ENCODE results near the gene GK. TPM values are rescaled to one million over a fixed set of nuclear protein-coding genes. Genes with fewer than 3 reads are reported as not detected.

GK gene
- total RNA-seq, 3 donors from 2014 or later (not counting 1 experiment from before 2014, with no cell fraction given): 5.1 to 10.2 (median 7.6) TPM

- H3K4me1 Mint-ChIP-seq: no peaks in the 10 kb centered on the region
- TF ChIP-seq, protein P1, sequence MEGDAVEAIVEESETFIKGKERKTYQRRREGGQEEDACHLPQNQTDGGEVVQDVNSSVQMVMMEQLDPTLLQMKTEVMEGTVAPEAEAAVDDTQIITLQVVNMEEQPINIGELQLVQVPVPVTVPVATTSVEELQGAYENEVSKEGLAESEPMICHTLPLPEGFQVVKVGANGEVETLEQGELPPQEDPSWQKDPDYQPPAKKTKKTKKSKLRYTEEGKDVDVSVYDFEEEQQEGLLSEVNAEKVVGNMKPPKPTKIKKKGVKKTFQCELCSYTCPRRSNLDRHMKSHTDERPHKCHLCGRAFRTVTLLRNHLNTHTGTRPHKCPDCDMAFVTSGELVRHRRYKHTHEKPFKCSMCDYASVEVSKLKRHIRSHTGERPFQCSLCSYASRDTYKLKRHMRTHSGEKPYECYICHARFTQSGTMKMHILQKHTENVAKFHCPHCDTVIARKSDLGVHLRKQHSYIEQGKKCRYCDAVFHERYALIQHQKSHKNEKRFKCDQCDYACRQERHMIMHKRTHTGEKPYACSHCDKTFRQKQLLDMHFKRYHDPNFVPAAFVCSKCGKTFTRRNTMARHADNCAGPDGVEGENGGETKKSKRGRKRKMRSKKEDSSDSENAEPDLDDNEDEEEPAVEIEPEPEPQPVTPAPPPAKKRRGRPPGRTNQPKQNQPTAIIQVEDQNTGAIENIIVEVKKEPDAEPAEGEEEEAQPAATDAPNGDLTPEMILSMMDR (IDR thresholded peaks at IDR 0.05): no peak
- no peaks in the 10 kb centered on the region for H3K36me3 Mint-ChIP-seq
- no peaks in the 10 kb centered on the region for H3K9me3 Mint-ChIP-seq
- H3K4me3 Mint-ChIP-seq: no peak overlapping the region
- Histone ChIP-seq H3K4me3 (ENCODE audit: low read length) (no peak overlapping the region), H3K27ac (ENCODE audit: low read length) (no peak overlapping the region), H3K36me3 (ENCODE audit: control insufficient read depth, insufficient read depth, low read length) (no peaks in the 10 kb centered on the region), H3K9me3 (ENCODE audit: control insufficient read depth, insufficient read depth, low read length) (no peaks in the 10 kb centered on the region), H3K4me1 (ENCODE audit: control insufficient read depth, insufficient read depth, low read length) (no peaks in the 10 kb centered on the region), H3K27me3 (ENCODE audit: control insufficient read depth, insufficient read depth, low read length) (no peaks in the 10 kb centered on the region)
- no peak overlapping the region for H3K27ac Mint-ChIP-seq
- DNase-seq (no peak), ATAC-seq (no peak)
- 79% methylated on average over 2 of the region's 4 CpGs for WGBS (ENCODE audit: insufficient coverage)
- intact Hi-C loops (cut with micrococcal nuclease): no loop called here
- no peaks in the 10 kb centered on the region for H3K27me3 Mint-ChIP-seq (ENCODE audit: low read depth in 2 of 2)
These were observed 20.0 kb downstream of the GK start for GRCh38 chrX:30673127-30673796.

DNA sequence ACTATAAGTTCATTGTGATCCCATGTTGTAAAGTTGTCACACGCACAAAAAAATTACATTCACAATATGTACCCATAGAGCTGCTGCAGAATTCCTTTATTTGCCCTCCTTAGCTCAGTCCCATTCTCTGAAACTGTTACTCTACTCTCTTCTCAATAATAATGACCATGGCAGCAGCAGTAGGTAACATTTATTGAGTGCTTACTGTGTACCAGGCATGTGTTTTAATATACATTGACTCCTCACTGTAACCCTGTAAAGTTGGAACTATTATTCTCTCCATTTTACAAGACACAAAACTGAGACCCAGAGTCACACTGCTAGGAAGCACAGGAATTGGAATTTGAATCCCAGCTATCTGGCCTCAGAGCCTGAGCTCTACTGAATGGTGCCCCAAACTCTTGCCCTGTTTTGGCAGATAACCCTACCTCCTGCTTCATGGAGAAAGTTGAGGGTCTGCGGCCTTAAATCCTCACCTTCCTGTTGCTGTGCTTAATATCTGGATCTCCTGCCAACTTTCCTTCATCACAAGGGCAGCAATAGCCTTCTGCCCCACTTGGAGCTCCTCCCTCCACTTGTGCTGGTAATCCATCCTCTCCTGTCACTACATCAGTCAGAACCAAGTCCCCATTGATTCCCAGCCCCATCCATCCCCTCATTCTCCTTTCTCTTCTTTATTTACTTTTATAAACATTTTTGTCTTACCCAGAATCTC lies 20.8 kb downstream of the GK start:
- no peaks in the 10 kb centered on the region for H3K27me3 Mint-ChIP-seq (ENCODE audit: low read depth in 2 of 2)
- Histone ChIP-seq H3K27me3 (ENCODE audit: control insufficient read depth, insufficient read depth, low read length) (no peaks in the 10 kb centered on the region), H3K4me3 (ENCODE audit: low read length) (no peak overlapping the region), H3K4me1 (ENCODE audit: control insufficient read depth, insufficient read depth, low read length) (no peaks in the 10 kb centered on the region), H3K27ac (ENCODE audit: low read length) (no peak overlapping the region), H3K36me3 (ENCODE audit: control insufficient read depth, insufficient read depth, low read length) (no peaks in the 10 kb centered on the region), H3K9me3 (ENCODE audit: control insufficient read depth, insufficient read depth, low read length) (no peaks in the 10 kb centered on the region)
- no peaks in the 10 kb centered on the region for H3K9me3 Mint-ChIP-seq
- no peak overlapping the region for H3K27ac Mint-ChIP-seq
- no peak for ATAC-seq
- no peak overlapping the region for H3K4me3 Mint-ChIP-seq
- no peaks in the 10 kb centered on the region for H3K36me3 Mint-ChIP-seq
- intact Hi-C loops (cut with micrococcal nuclease): no loop called here
- TF ChIP-seq, protein P1 (IDR thresholded peaks at IDR 0.05): no peak
- no peaks in the 10 kb centered on the region for H3K4me1 Mint-ChIP-seq
- 100% methylated on average over 1 of the region's 2 CpGs for WGBS (ENCODE audit: insufficient coverage)
- no peak for DNase-seq

DNA sequence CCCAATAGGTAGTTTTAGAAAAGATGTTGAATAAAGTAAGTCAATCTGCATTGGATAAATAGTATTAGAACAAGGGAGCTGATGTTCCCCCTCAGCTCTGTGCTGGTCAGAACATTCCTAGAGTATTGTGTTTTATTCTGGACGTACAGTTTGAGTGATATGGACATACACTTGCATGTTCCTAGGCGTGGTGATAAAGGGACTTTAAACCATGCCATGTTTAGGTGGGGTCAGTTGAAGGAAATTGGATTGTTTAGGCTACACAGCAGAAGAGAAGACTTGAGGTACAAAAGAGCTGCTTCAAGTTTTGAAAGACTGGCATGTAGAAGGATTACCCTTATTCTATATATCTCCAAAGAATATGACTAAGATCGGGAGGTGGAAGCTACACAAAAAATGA lies 21.6 kb downstream of the GK start:
- H3K27me3 ChIP-seq (ENCODE audit: control insufficient read depth, insufficient read depth, low read length): no peaks in the 10 kb centered on the region
- Mint-ChIP-seq H3K4me1 (no peaks in the 10 kb centered on the region), H3K27ac (no peak overlapping the region), H3K4me3 (no peak overlapping the region), H3K9me3 (no peaks in the 10 kb centered on the region), H3K36me3 (no peaks in the 10 kb centered on the region), H3K27me3 (ENCODE audit: low read depth in 2 of 2) (no peaks in the 10 kb centered on the region)
- H3K4me1 ChIP-seq (ENCODE audit: control insufficient read depth, insufficient read depth, low read length): no peaks in the 10 kb centered on the region
- H3K27ac ChIP-seq (ENCODE audit: low read length): no peak overlapping the region
- DNase-seq (no peak), ATAC-seq (no peak)
- TF ChIP-seq, protein P1 (IDR thresholded peaks at IDR 0.05): no peak
- H3K9me3 ChIP-seq (ENCODE audit: control insufficient read depth, insufficient read depth, low read length): no peaks in the 10 kb centered on the region
- H3K36me3 ChIP-seq (ENCODE audit: control insufficient read depth, insufficient read depth, low read length): no peaks in the 10 kb centered on the region
- H3K4me3 ChIP-seq (ENCODE audit: low read length): no peak overlapping the region
- WGBS (ENCODE audit: insufficient coverage): 91% methylated on average over 3 of the region's 3 CpGs
- intact Hi-C loops (cut with micrococcal nuclease): no loop called here

Measured in natural killer cell (primary cell).